ENCODE measurements around the gene ACBD4. TPM values are rescaled to one million over a fixed set of nuclear protein-coding genes. Genes with fewer than 3 reads are reported as not detected.
"Not testable (repeated sequence)": the region's sequence is repeated elsewhere in the genome, so short reads cannot be mapped to it uniquely, and the experiment has no call there.

Gene ACBD4
- total RNA-seq, 1 donor from 2014 or later: 11.3 TPM

- TF ChIP-seq CTCF (conservative IDR thresholded peaks at IDR 0.05; ENCODE audit: low read depth, low read length): no peak
- DNase-seq (ENCODE audit: low read depth): no peak
These were observed 16.8 kb upstream of the ACBD4 start for GRCh38 chr17:45118691-45119090.

GRCh38 chr17:45119964-45120363, 15.5 kb upstream of the ACBD4 start:
- DNase-seq (ENCODE audit: low read depth): no peak
- H3K4me3 ChIP-seq (ENCODE audit: low read depth, low read length): no peak overlapping the region
- no peak for TF ChIP-seq CTCF (conservative IDR thresholded peaks at IDR 0.05; ENCODE audit: low read depth, low read length)

More at GRCh38 chr17:45118691-45119090, 16.8 kb upstream of the ACBD4 start:
- no peak overlapping the region for H3K4me3 ChIP-seq (ENCODE audit: low read depth, low read length)

- TF ChIP-seq CTCF (conservative IDR thresholded peaks at IDR 0.05; ENCODE audit: low read depth, low read length): no peak
- DNase-seq (ENCODE audit: low read depth): no peak
- no peak overlapping the region for H3K4me3 ChIP-seq (ENCODE audit: low read depth, low read length)
These were observed 14.9 kb upstream of the ACBD4 start for GRCh38 chr17:45120558-45120957.

- TF ChIP-seq CTCF (conservative IDR thresholded peaks at IDR 0.05; ENCODE audit: low read depth, low read length): no peak
- DNase-seq (ENCODE audit: low read depth): no peak
- H3K4me3 ChIP-seq (ENCODE audit: low read depth, low read length): no peak overlapping the region
These were observed 14.4 kb upstream of the ACBD4 start for GRCh38 chr17:45121055-45121454.

GRCh38 chr17:45123076-45123770, 12.3 kb upstream of the ACBD4 start:
- DNase-seq (ENCODE audit: low read depth): no peak
- no peak overlapping the region for H3K4me3 ChIP-seq (ENCODE audit: low read depth, low read length)
- TF ChIP-seq CTCF (conservative IDR thresholded peaks at IDR 0.05; ENCODE audit: low read depth, low read length): no peak

- no peak overlapping the region for H3K4me3 ChIP-seq (ENCODE audit: low read depth, low read length)
- no peak for DNase-seq (ENCODE audit: low read depth)
- no peak for TF ChIP-seq CTCF (conservative IDR thresholded peaks at IDR 0.05; ENCODE audit: low read depth, low read length)
These were observed 11.3 kb upstream of the ACBD4 start for GRCh38 chr17:45123930-45124796.

- H3K4me3 ChIP-seq (ENCODE audit: low read depth, low read length); DNase-seq (ENCODE audit: low read depth): not testable (repeated sequence)
These were observed 10.7 kb upstream of the ACBD4 start for GRCh38 chr17:45124797-45125122.

Measured in epithelial cell of proximal tubule (primary cell).